Endothelial cell of hepatic sinusoid (primary cell): ENCODE measurements around the gene EYS.

ENCODE experiments used
- in situ Hi-C: cut with HindIII; loops from 2 replicates; pipeline ENCODE4 v1.10.0; 2017; ENCODE audit warnings: low sequenced_read_pairs

Gene EYS

DNA sequence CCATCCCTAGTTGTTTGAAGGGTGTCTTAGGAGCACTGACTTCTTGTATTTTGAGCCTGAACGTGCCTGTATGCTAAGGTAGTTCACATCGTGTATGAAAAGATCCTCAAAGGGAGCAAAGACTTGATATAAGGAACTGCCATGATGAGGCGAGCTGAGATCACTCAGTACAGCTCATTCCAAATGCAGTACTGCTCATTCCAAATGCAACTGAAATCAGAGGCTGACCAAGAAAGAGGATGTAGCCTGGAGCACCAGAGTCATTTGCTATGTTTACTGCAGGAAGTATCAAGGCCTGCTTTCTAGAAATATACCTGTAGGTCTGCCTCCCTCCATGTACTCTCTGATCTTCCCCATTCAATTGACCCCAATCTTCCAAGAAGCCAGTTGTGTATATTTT is 832.2 kb downstream of the EYS start:
- in situ Hi-C loops = loop anchor here (5.0 kb wide), 1 partner anchor 103 kb away; no protein-coding TSS in a partner anchor

DNA sequence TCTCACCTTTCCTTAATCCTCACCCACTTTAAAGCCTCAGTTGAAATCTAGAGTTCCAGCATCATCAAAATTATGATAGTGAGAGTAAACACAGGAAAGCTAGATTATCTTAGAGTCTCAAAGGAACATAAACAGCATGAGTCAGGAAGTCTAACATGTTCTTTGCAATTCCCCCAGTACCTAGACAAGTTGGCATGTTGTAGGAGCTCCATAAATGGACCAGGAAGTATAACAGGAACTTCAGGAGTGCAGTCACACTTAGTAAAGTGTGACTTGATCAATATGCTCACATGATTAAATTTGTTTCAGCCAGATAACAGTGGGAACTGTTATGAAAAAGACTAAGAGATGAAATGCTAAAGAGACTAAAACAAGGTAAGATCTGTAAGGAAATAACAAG is 834.4 kb downstream of the EYS start:
- in situ Hi-C loops = no loop called here

DNA sequence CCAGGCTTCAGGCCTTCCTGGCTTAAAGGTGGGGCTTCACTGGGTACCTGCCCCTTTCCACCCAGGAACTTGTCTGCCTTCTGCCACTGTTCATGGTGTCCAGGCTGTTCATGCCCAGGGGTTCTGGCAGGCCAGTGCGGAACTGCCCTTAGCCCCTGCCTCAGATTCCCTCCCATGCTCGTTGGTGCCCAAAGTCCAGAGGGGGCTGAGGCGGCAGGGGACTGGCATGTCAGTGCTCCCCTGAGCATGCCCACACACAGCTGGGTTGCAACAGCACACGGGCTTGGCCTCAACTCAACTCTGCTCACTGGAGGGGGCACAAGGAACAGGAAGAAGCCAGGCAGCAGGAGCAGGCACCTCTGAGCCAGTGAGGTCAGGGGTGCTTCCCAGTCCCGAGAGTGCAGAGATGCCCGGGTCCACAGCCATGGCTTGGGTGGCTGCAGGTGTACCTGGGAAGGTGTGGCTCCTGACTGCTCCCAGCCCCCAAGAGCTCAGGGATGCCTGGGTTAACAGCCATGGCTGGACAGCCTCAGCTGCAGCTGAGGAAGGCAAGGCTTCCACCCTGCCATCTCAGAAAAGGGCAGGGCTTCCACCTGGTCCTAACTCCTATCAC is 845.9 kb downstream of the EYS start:
- in situ Hi-C loops = no loop called here

DNA sequence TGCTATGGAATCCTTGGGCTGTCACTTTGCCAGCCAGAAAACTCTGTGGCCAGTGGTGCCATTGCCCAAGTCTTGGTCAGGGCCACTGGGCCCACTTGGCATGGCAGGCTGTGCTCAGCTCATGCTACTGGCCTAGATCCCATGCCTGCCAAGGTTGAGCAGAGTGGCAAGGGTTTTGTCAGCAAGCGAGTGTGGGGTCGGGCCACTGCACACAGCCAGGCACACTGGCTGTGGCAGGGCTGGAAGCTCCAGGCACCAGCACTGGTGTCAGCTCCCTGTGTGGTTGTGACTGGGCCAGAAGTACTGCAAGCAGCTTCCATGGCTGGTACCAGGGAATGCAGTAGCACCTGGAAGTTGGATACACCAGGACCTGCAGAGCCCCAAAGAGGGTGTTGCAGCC is 846.8 kb downstream of the EYS start:
- in situ Hi-C loops = no loop called here

DNA sequence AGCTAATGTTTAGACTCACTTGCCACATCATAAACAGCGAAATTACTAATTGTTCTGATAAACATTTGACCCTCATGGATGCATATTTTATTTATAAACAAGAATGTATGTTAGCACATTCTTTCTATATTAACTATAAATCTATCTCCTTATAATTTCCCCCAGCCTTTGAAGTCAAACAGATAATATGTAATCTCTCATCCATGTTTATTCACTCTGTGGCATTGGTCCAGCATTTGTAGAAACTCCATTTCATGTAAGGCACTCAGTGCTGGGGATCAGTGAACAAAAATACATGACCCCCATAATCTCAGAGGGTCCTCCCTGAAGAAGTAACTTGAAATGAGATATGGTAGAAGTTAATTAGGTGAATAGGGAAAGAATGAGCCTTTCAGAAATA is 856.9 kb downstream of the EYS start:
- in situ Hi-C loops = no loop called here

DNA sequence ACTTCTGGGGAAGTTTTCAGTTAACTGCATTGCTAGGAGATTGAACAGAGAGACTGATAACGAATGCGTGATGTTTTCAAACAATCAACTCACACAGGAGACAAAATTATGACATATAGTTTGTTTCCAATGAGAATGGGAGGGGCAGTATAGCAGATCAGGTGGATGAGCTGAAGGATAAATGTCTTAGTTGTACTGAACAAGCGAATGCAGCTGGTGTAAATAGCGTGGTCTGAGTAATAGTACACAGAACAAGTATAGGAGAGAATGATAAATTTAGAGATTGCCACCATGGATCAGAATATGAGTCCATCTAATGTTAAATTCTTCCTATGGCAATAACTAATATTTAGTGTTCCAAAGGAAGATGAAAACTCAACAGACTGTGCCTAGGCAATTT is 858.6 kb downstream of the EYS start:
- in situ Hi-C loops = no loop called here

DNA sequence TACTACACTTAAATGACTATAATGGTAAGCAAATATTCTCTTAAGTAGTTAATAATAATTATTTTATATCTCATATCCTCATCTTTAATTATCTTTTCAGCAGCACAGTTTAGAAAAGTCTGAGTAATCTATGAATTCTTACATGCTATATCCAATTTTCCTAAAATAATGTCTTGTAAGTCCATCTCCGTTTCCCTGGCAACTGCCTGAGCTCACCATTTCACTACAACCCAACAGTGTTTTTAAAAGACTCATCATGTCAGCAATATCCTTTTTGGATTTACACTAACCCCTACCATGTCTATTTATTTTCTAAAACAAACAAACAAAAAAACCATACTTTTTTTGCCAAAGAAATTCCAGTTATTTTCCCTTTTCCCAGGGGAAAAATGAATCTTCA is 859.6 kb downstream of the EYS start:
- in situ Hi-C loops = no loop called here

DNA sequence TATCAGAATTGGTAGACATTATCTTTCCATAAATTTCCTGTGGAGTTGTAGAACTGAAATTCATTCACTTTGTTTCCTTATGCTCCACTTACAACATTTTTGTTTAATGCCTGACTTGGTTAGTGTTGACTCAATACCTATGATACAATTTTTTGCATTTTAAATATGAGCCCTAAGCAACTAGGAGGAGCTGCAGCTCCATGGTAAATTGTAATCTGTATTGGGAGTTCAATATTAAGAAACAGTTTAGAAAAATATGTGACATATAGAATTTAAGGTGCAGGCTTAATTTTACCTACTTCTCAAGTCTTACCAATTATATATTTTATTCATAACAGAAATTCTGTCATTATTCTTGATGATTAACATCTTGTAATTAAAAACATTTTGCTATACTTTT is 868.3 kb downstream of the EYS start:
- in situ Hi-C loops = no loop called here

DNA sequence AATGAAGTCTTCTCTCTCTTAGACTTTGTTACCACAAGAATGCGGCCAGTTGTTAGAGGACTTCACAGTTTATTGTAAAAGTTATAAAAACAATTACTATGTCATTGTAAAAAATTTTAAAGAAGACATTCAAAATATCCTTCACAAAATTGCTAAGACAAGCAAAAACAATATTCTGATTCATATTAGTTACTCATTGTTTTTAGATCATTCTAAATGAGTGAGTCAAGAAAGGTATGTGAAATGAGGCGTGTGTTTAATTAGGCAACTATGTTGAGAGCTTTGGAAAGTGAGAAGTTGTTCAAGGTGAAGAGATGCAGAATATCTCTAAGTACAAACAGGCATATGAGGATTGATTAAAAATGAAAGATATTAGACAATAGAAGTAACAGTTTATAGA is 875.3 kb downstream of the EYS start:
- in situ Hi-C loops = no loop called here

DNA sequence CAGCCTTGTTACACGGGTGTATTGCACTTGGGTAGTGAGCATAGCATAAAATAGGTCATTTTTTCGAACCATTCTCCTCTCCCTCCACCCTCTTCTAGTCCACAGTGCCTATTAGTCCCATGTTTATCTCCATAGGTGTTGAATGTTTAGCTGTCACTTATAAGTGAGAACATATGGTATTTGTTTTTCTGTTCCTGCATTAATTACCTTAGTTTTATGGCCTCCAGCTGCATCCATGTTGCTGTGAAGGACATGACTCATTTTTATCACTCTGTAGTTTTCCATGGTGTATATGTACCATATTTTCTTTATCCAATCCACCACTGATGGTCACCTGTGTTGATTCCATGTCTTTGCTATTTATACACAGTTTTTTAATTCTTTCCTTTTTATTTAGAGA is 889.5 kb downstream of the EYS start:
- in situ Hi-C loops = no loop called here

DNA sequence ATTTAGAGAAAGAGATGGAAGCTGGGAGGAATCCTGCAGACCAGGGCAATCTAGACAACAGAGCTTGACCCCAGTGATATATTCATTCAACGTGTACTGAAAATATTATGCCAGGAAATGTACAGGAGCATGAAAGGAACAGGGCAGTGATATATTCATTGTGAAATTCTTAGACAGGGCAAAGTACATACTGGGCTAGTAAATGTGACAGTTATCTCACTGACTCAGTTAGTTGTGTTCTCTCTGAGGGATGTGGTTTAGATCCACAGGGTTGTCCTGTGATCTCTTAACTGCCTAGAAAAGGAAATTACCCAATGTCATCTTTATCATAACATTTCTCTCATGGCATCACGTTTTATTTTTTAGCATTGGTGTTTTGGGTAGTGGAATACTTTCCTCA is 891.3 kb downstream of the EYS start:
- in situ Hi-C loops = no loop called here

DNA sequence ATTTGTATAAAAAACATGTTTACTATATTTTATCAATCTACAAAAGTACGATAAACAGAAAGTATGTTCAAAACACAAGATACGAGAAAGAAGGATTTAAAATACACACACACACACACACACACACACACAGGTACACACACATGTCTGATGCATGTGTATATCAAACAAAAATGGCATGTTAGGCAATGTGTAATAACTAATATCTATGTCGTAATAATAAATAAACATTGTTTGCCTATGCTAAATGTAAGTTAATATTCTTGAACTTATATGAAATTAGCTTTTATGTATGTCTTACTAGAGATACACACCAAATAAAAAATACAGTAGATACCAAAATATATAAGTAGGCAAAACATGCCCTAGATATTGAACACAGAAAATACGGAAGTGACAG is 894.9 kb downstream of the EYS start:
- in situ Hi-C loops = no loop called here

DNA sequence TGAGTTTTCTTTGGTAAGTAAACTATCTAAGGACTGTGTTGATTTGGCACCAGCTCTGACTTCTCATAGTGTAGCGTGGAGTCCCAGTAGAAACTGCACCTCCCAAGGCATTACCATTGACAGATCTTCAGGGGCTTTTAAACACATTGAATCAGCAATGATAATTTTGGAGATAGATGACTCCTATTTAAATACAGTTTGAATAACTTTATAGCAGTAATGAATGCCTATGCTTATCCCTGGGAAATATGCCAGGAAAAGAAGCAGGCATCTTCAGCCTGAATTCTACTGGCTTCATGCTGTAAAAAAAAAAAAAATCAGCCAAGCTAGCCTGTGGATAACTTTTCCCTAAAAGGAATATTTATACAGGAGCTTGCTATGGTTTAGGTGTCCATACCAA is 895.9 kb downstream of the EYS start:
- in situ Hi-C loops = no loop called here

DNA sequence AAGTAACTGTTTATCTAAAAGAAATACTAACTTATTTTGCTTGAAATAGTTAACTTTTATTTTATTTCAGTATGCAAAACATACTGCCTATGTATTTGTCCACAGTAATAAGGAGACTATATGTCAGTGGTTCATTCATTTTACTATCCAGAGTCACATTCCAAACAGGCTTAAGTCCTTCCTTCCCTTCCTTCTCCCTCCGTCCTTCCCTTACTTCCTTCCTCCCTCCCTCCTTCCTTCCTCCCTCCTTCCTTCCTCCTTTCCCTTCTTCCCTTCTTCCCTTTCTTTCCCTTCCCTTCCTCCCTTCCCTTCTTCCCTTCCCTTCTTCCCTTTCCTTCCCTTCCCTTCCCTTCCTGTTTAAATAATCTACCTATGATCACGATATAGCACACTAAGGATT is 899.2 kb downstream of the EYS start:
- in situ Hi-C loops = no loop called here

DNA sequence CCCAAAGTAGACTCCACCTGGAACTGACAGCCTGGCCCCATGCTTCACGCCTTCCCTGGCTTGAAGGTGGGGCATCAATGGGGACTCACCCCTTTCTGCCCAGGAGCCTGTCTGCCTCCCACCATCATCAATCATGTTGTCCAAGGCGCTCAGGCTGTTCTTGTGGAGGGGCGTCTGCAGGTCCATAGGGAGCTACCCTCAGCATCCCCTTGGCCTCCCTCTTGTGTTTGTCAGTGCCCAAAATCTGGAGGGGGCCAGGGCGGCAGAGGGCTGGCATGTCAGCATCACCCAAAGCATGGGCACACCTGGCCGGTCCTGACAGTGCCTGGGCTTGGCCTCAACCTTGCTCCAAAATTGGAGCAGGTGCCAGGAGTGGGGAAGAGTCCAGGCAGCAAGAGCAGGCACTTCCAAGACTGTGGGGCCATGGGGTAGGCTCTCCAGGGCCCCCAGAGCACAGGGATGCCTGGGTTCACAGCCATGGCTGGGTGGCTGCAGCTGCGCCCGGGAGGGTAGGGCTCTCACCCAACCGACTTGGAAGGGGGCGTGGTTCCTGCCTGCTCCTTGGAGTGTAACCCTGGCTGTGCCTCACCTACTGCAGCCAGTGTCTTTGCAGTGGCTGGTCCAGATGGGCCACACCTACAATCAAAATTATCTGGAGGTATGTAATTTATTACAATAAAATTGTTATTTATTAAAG is 903.4 kb downstream of the EYS start:
- in situ Hi-C loops = no loop called here

DNA sequence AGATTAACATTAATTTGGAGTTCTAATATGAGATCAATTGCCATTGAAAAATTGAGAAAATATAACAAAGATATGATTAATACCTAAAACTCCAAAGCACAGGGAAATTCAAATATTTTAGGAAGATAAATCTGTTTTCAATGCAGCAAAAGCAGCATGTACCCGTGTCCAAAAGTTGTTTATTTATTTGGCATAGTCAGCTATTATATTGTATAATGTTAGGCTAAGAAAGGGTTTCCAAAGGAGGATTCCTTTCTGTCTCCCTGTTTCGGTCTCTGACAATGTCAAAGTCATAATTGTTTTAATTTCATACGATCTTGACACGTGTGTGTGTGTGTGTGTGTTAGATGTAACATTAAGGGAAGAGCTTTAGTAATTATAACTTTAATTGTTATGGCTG is 914.5 kb downstream of the EYS start:
- in situ Hi-C loops = no loop called here

DNA sequence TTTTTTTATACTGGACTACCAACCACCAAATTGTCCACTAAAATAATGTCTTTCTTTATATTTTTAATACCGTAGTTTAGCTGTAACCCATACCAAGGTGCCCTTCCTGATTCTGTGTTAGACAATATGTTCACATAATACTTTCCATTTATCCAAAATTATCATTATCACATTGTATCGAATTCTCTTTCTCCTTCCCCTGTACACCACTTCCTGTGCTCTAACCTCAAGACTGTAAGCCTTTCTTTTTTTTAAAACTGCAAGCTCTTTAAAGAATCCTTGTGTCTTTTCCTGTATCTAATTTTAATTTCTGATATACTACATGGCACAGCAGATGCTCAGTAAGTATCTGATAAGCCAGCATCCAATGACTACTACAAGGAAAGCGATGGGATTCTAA is 917.5 kb downstream of the EYS start:
- in situ Hi-C loops = no loop called here

DNA sequence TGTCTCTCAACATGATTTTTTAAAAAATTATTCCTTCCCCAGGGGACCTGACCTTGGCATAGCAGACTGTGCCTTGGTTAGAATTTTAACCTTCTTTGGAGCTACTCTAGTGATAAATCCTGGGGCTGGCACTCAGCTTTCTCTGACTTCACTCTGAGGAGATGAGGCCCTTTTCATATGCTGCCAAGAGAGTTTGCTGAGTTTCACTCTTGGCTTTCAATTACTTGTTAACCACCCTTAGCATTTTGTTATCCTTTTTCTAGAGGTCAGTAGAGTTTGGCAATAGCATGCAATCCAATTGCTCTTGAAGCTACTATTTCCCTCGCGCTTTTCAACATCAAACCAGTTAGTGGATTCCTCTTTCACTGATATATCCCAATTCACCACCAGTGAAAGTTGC is 920.3 kb downstream of the EYS start:
- in situ Hi-C loops = no loop called here

DNA sequence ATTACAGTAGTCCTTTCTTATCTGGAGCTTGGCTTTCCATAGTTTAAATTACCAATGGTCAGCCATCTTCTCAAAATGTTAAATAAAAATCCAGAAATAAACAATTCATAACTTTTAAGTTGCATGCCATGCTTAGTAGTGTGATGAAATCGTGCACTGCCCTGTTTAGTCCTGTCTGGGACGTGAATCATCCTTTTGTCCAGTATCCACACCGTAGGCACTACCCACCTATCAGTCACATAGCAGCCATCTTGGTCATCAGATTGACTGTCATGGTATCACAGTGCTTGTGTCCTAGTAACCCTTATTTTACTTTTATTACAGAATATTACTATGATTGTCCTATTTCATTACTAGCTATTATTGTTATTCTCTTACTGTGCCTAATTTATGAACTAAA is 924.1 kb downstream of the EYS start:
- in situ Hi-C loops = no loop called here

DNA sequence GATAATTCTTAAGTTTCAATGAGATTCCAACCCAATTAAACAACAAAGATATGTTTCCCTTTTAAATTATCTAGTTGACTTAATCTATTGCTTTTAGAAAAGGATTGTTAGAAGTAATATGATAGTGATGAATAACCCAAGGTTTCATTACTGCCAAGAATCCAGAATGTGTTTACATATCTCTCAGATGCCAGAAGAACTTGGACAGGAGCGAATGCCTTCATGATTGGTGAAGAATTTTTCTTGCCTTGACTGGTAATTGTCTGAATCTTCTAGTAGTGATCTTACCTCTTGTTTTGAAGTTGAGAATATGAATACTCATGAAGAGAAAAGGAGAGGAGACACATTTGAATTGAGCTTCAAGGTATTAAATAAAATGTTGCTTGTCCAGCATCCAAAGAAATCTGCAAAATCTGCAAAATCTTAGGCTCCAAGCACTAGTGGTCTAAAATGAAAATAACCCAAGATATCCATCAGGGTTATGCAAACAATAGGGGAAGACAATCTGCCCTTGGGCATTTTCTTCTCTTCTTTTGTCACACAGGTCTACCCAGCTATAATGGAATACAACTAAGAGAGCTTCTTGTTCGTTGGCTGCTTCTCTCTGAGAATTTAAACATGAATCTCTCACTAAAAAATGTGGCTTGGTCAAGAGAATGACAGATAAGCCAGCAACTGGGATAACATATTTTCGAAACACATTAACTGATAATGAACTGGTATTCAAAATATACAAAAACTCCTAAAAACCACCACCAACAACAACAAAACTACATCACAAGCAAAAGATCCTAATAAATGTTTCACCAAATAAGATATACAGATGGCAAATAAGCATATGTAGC is 928.9 kb downstream of the EYS start:
- in situ Hi-C loops = no loop called here

DNA sequence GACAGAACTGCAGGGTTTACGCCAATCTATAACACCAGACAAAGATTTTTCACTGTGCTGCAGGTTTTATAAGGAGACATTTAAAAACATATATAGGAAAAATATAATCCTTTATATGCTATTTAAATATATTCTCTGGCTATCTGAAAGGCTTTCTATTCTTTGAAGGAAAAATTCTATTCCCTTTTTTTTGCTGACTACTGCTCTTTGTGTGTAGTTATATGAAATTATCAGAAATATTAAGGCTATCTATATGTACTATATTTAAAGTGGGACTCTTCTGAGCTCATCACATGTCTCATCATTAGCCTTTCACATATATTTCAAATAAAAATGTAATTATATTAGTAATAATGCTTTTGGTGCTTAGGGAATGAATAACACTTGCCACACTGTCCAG is 930.7 kb downstream of the EYS start:
- in situ Hi-C loops = no loop called here

DNA sequence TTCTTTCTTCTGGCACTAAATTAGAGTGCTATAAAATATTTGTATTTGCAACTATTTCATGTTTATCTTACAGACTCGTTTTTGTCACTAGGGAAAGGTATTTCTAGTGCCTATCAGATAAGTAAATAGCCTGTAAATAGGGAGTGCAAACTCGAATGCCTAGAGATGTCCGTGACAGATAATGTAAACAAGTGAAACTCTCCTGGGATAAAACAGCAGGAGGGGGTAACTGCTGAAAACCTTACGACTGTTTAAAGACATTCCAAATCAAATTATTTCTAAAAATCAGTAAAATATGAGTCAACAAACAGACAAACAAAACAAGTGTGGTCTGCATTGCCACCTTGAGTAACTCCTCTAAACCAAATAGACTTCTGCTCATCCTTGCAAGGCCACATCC is 932.1 kb downstream of the EYS start:
- in situ Hi-C loops = no loop called here
